Anterior cingulate cortex (tissue), 58 donors: ENCODE measurements around the gene SETBP1.
"Not testable (repeated sequence)": the region's sequence is repeated elsewhere in the genome, so short reads cannot be mapped to it uniquely, and the experiment has no call there.

Source experiments
- DNase-seq, 58 donors: peaks; one replicate each; lab custom pipeline; 2025; lab: John Stamatoyannopoulos, UW

SETBP1 gene

GRCh38 chr18:44701227-44701626 is 20.5 kb downstream of the SETBP1 start:
- DNase-seq = no peak

- no peak for DNase-seq
Observed at GRCh38 chr18:44702594-44702993, 21.9 kb downstream of the SETBP1 start.

- DNase-seq = no peak
Observed at GRCh38 chr18:44704135-44704789, 23.6 kb downstream of the SETBP1 start.

GRCh38 chr18:44705075-44705675 is 24.5 kb downstream of the SETBP1 start:
- no peak for DNase-seq

- no peak for DNase-seq
Observed at GRCh38 chr18:44708451-44709083, 27.9 kb downstream of the SETBP1 start.

GRCh38 chr18:44709307-44710126 is 28.8 kb downstream of the SETBP1 start:
- DNase-seq = peak in 3 of 58 donors; percentile 7 to 30 (median 17)

GRCh38 chr18:44710931-44711330 is 30.2 kb downstream of the SETBP1 start:
- no peak for DNase-seq

GRCh38 chr18:44712025-44712424 is 31.3 kb downstream of the SETBP1 start:
- no peak for DNase-seq

- no peak for DNase-seq
Observed at GRCh38 chr18:44713435-44713834, 32.7 kb downstream of the SETBP1 start.

GRCh38 chr18:44714376-44714775 is 33.7 kb downstream of the SETBP1 start:
- no peak for DNase-seq

- DNase-seq = no peak
Observed at GRCh38 chr18:44715245-44715644, 34.6 kb downstream of the SETBP1 start.

GRCh38 chr18:44715842-44716241 is 35.2 kb downstream of the SETBP1 start:
- DNase-seq = no peak

- no peak for DNase-seq
Observed at GRCh38 chr18:44716697-44717163, 36.0 kb downstream of the SETBP1 start.

GRCh38 chr18:44719519-44720060 is 38.9 kb downstream of the SETBP1 start:
- no peak for DNase-seq

- DNase-seq = not testable (repeated sequence)
Observed at GRCh38 chr18:44721748-44722147, 41.1 kb downstream of the SETBP1 start.

GRCh38 chr18:44723411-44723810 is 42.7 kb downstream of the SETBP1 start:
- peak in 1 of 58 donors; percentile 10 for DNase-seq

- no peak for DNase-seq
Observed at GRCh38 chr18:44724105-44724778, 43.6 kb downstream of the SETBP1 start.

- DNase-seq = peak in 3 of 58 donors; percentile 15 to 28 (median 16)
Observed at GRCh38 chr18:44725300-44726058, 44.8 kb downstream of the SETBP1 start.

GRCh38 chr18:44726059-44726421 is 45.4 kb downstream of the SETBP1 start:
- DNase-seq = no peak
